IMR-90 (cell line): Measurements from ENCODE around the gene ERMP1.

Experiments
- CHD1 ChIP-seq: IDR thresholded peaks from 2 replicates; pipeline ENCODE4 v1.6.1; 2012; ENCODE audit warnings: low read depth, low read length, improper control_type of control experiment
- CTCF ChIP-seq: conservative IDR thresholded peaks from 2 replicates; pipeline ENCODE4 v1.5.1; 2012; ENCODE audit warnings: mild to moderate bottlenecking, low read depth, low read length, improper control_type of control experiment
- MAFK ChIP-seq: IDR thresholded peaks from 2 replicates; pipeline ENCODE4 v1.6.1; 2012; ENCODE audit warnings: low read depth, low read length, improper control_type of control experiment
- NFE2L2 ChIP-seq: fragments of 150-350 bp; IDR thresholded peaks from 2 replicates; pipeline ENCODE4 v1.6.1; 2016; ENCODE audit warnings: low read depth, mild to moderate bottlenecking, low read length
- POLR2A ChIP-seq: IDR thresholded peaks from 2 replicates; pipeline ENCODE4 v1.6.1; 2012; ENCODE audit warnings: mild to moderate bottlenecking, low read depth, low read length
- RAD21 ChIP-seq: IDR thresholded peaks from 2 replicates; pipeline ENCODE4 v1.6.1; 2012; ENCODE audit warnings: low read length, improper control_type of control experiment

DNA sequence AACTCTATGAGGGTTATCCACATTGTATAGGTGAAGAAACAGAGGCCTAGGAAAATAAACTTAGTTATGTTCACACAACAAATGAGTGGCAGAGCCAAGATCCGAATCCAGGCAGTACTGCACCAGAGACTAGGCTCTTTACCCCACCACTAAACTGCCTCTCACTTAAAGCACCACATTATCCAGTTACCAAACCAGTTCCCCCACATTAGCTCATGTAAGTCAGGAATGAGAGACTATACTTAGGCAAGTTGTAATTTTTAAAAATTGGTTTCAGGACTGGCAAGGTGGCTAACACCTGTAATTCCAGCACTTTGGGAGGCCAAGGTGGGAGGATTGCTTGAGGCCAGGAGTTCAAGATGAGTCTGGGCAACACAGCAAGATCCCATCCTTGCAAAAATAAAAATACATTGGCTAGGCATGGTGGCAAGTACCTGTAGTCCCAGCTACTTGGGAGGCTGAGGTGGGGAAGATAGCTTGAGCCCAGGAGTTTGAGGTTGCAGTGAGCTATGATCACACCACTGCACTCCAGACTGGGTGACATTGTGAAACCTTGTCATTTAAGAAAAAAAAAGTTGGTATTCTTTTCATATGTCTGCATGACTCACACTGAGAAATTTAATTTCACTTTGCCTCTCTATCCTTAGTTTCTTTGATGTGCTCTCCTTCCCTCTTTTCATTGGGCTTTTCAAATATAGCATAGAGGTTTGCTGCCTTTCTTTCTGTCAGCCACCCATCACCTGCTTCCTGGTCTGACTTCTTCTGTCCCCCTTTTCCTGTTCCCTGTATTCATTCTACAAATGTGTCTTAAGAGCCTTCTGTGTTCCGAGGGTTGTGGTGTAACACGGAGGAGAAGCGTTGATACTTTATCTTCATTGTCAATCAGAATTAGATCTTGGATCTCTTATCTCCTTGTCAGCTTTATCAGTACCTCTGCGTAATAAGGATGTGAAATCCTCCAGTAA, 64.7 kb downstream of the ERMP1 start:
- TF ChIP-seq CTCF (no peak), CHD1 (no peak), POLR2A (no peak), RAD21 (no peak), NFE2L2 (no peak), MAFK (no peak)
